GM21528 (cell line): Measurements from ENCODE around the gene STOX1.
"Not testable (repeated sequence)": the region's sequence is repeated elsewhere in the genome, so short reads cannot be mapped to it uniquely, and the experiment has no call there.

Experiments
- ATAC-seq: cut with Tn5 transposase; IDR thresholded peaks from one replicate; pipeline ENCODE4 v1.9.1; 2021; ENCODE audit warnings: mild to moderate bottlenecking, moderate library complexity; ENCODE audit not compliant: unreplicated experiment, low FRiP score

STOX1 gene

GRCh38 chr10:68876246-68877138, 49.2 kb downstream of the STOX1 start:
- ATAC-seq, result no peak

GRCh38 chr10:68877482-68878110, 50.3 kb downstream of the STOX1 start:
- ATAC-seq, result no peak

DNA sequence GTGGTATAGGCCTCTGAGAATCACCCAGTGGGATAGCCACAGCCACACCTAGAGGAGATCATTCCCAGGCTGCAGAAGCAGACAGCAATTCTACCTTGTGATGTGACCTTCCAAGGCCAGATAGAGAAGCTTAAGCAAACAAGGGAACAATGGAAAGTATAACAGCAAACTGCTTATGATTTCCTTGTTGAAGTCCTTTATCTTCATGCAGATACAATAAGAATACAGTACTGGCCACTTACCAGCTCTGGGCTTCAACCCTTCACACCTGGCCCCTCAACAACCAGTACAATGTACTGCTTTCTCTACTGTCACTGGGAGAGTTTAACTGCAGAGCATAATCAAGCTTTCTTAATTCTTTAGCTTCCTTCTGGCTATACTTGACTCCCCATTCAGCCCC, 51.2 kb downstream of the STOX1 start:
- no peak for ATAC-seq

DNA sequence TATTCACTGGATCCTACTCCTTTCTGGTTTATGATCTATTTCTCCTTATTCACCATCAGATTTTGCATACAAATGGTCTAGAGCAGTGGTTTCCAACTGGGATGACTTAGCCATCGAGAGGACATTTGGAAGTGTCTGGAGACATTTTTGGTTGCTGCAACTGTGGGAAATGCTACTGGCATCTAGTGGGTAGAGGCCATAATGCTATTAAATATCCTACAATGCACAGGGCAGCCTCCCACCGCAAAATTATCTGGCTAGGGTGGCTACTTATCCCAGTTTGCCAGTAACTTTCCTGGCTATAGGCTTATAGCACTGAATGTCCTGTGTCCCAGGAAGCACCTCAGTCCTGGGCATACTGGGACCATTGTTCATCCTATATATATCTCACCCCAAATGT, 52.3 kb downstream of the STOX1 start:
- no peak for ATAC-seq

DNA sequence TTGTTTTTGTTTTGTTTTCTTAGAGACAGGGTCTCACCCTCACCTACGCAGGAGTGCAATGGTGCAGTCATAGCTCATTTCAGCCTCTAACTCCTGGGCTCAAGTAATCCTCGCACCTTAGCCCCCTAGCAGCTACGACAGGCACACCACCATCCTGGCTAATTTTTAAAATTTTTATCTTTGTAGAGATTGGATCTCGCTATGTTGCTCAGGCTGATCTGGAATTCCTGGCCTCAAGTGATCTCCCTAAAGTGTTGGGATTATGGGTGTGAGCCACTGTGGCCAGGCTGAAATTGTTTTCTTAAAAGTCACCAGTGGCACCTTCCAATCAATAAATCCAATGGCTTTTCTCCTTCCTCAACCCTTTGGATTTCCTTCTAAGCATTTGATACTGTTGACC, 52.9 kb downstream of the STOX1 start:
- no peak for ATAC-seq

DNA sequence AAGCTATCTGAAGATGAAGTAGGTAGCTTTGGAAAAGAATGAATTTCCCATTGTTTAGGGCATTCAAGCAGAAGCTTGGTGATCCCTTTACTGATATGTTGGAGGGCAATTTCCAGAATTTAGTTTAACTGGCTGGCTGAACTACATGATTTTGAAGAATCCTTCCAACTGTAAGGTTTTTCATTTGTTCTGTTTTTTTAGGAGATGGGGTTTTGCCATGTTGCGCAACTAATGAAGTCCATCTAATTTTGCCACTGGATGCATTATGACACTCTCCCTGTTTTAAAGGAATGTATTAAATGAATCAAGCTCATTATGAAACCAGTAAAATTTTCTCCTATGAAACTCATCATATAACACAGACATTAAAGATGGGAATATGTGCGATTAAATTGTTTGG, 67.7 kb downstream of the STOX1 start:
- no peak for ATAC-seq

- ATAC-seq, result no peak
Measured at GRCh38 chr10:68897336-68897741, 70.0 kb downstream of the STOX1 start.

DNA sequence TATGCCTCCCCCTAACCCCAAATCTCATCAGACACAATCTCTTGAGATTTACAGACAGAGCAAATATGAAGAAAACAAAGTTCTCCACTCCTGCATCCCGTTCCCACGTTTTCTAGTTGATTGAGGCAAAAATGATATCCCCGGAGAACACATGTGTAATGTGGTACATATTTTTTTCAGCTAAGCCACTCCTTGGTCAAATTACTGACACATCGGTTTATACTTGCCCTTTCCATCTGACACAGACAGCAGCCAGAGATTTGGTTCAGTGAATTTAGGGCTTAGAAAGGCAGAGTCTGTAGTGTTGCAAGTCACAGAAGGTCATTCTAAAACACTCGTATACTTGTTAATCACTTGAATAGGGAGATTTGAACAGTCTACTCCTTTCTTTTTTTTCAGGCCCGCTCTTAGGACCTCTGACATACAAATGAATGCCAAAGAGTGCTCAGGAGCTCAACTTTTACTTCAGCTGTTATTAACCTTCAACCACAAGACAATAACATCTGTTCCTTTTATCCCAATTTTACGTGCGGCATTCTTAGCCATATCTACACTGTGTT, 71.9 kb downstream of the STOX1 start:
- no peak for ATAC-seq

DNA sequence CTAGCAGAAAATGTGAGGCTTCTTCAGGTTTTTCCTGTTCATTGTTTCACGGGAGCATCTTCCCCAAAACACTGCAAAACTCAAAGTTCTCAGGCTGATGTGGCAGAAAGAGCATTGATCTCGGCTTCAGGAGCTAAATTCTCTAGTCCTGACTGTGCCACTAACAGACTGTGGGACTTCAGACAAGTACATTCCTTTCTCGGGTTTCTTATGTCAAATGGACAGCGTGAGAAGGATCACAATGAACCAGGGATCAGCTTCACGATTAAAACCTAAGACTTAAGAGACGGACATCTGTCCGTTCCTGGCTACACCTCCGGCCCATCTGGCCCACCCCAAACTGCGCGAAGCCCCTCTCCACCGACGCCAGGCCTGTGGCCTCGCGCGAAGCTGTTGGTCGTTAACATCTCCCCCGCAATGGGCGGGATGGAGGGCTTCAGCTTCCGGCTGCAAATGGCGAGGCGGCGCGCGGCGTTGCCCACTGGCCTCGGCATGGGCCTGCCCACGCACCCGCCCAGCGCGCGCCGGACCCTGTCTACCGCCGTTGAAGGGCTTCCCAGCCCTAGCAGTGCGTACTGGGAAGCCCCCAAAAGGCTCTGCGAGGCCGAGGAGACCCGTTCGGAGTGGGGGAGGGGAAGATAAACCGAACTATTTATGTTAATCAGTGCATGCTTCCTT, 73.2 kb downstream of the STOX1 start:
- ATAC-seq, result peak; percentile 40

- peak; percentile 96 for ATAC-seq
Measured at GRCh38 chr10:68901105-68901927, 74.0 kb downstream of the STOX1 start, which contains the start of gene DDX50. TSS of gene DDX50 (plus strand) at chr10:68901315. CDS start at chr10:68901385, 70 bp downstream.

GRCh38 chr10:68902382-68902781, 75.1 kb downstream of the STOX1 start:
- ATAC-seq, result no peak

GRCh38 chr10:68924593-68924992, 97.3 kb downstream of the STOX1 start:
- no peak for ATAC-seq

DNA sequence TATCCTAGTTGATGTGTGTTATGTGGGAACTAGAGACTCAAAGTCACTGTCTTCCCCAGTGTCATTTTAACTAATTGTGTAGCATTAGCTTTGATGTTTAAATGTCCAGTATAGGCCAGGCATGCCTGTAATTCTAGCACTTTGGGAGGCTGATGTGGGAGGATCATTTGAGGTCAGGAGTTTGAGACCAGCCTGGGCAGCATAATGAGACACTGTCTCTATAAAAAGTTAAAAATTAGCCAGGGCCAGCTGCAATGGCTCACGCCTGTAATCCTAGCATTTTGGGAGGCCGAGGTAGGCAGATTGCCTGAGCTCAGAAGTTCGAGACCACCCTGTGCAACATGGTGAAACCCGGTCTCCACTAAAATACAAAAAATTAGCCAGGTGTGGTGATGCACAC, 98.2 kb downstream of the STOX1 start:
- ATAC-seq, result no peak

DNA sequence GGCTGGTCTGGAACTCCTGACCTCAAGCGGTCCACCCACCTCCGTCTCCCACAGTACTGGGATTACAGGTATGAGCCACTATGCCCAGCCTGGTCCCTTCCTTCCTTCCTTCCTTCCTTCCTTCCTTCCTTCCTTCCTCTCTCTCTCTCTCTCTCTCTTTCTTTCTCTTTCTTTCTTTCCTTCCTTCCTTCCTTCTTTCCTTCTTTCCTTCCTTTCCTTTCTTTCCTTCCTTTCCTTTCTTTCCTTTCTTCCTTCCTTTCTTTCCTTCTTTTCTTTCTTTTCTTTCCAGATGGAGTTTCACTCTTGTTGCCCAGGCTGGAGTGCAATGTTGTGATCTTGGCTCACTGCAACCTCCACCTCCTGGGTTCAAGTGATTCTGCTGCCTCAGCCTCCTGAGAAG, 101.8 kb downstream of the STOX1 start:
- ATAC-seq, result not testable (repeated sequence)

DNA sequence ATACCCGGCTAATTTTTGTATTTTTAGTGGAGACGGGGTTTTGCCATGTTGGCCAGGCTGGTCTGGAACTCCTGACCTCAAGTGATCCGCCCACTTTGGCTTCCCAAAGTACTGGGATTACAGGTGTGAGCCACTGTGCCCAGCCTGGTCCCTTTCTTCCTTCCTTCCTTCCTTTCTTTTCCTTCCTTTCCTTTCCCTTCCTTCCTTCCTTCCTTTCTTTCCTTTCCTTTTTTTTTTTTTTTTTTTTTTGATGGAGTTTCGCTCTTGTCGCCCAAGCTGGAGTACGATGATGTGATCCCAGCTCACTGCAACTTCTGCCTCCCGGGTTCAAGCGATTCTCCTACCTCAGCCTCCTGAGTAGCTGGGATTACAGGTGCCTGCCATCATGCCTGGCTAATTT, 102.6 kb downstream of the STOX1 start:
- not testable (repeated sequence) for ATAC-seq

- ATAC-seq, result not testable (repeated sequence)
Measured at GRCh38 chr10:68932860-68933259, 105.5 kb downstream of the STOX1 start.

DNA sequence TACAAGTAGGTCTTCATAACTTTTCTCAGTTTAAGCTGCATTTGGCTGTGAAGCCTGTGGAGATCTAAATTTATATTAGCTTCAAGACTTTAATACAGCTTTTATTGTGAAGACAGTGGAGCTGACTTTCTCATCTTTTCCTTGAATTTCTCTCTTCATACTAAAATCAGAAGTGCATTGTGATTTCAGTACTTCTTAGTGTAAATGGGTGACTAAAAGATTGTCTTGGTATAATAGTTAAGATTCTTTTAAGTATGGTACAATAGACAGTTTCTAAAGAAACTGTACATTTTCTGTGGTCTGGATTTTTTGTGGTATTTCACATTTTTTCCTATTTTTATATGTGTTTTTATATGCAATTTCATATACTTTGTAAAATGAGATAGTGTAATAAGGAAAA, 107.7 kb downstream of the STOX1 start:
- no peak for ATAC-seq

GRCh38 chr10:68938117-68938516, 110.8 kb downstream of the STOX1 start:
- ATAC-seq, result no peak

GRCh38 chr10:68938884-68939283, 111.6 kb downstream of the STOX1 start:
- no peak for ATAC-seq

DNA sequence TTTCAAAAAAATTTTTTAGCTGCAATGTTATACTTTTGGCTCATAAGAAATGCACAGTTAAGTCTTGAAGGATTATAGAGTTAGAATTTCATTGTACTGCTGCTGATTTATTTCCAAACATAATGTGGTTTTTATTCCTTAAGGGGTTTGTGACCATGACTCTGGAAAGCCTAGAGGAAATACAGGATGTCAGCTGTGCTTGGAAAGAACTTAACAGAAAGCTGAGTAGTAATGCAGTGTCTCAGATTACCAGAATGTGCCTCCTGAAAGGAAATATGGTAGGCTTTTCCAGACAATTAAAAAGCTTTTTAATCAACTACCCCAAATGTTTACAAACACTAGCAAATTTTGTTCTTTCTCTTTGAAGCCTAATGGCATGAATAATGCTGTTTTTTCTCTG, 113.6 kb downstream of the STOX1 start:
- ATAC-seq, result not testable (repeated sequence)
